PC-9 (cell line): ENCODE data around the gene IL12RB1.

Experiments used
- CTCF ChIP-seq: fragments of 200-600 bp; sonication (generic); conservative IDR thresholded peaks from 2 replicates; pipeline ENCODE4 v1.6.1; 2017; ENCODE audit warnings: mixed run types, antibody characterized with exemption, mild to moderate bottlenecking, moderate library complexity
- EZH2 ChIP-seq: fragments of 200-600 bp; sonication (generic); IDR thresholded peaks from 2 replicates; pipeline ENCODE4 v1.8.0; 2017; ENCODE audit warnings: antibody characterized with exemption, low read depth

- TF ChIP-seq CTCF, result no peak
- TF ChIP-seq EZH2, result no peak
Measured at GRCh38 chr19:18065173-18065495, 21.6 kb downstream of the IL12RB1 start.
